ENCODE results near the gene ARMC12. TPM values are rescaled to one million over a fixed set of nuclear protein-coding genes. Genes with fewer than 3 reads are reported as not detected.

Gene ARMC12
- total and polyA plus RNA-seq, 2 donors (not counting 3 experiments of a cell fraction or from before 2014, with no cell fraction given) = 0.91 to 1.9 TPM

- CTCF ChIA-PET = interaction anchor here (0.6 to 1.6 kb wide), 5 partner anchors 10 to 27 kb away, joined by 3 to 6 read pairs (median 4); no protein-coding TSS in a partner anchor
- no peak overlapping the region for H3K27ac ChIP-seq (ENCODE audit: insufficient read depth, low read depth, low read length)
- no peaks in the 10 kb centered on the region for H3K27me3 ChIP-seq (ENCODE audit: control insufficient read depth in 2 of 2, insufficient read depth in 2 of 2, low read length in 2 of 2)
- no peaks in the 10 kb centered on the region for H3K79me2 ChIP-seq (ENCODE audit: control insufficient read depth, insufficient read depth, low read length)
- H3K36me3 ChIP-seq (ENCODE audit: control insufficient read depth in 2 of 2, extremely low read depth in 1 of 2, insufficient read depth in 2 of 2, low read length in 2 of 2) = no peaks in the 10 kb centered on the region
- H3K4me3 ChIP-seq (replicated peaks in 1 of 3; ENCODE audit: insufficient read depth in 1 of 3, low read depth in 1 of 3, low read length in 3 of 3) = no peak overlapping the region
- H4K20me1 ChIP-seq (replicated peaks; ENCODE audit: control insufficient read depth, extremely low read depth, insufficient read depth, low read length) = no peaks in the 10 kb centered on the region
- BruUV-seq (replicated peaks) = no TSS peak
- dilution Hi-C loops (cut with MboI; ENCODE audit: extremely low pct_ligation_motif_present, low sequenced_read_pairs) = no loop called here
- POLR2A ChIA-PET = no interaction called here
- peaks cover 3% of the 10 kb centered on the region for H3K4me1 ChIP-seq (ENCODE audit: control insufficient read depth, extremely low read depth, insufficient read depth, low read length)
- no peaks in the 10 kb centered on the region for H3K9me3 ChIP-seq (replicated peaks; ENCODE audit: control insufficient read depth, insufficient read depth, low read length)
- intact Hi-C loops (cut with micrococcal nuclease) = no loop called here
- no peak for FAIRE-seq
- no peak for TF ChIP-seq JUN (IDR thresholded peaks at IDR 0.05; ENCODE audit: borderline replicate concordance, insufficient read depth, insufficient read length, low read depth)
- TF ChIP-seq, protein P1, sequence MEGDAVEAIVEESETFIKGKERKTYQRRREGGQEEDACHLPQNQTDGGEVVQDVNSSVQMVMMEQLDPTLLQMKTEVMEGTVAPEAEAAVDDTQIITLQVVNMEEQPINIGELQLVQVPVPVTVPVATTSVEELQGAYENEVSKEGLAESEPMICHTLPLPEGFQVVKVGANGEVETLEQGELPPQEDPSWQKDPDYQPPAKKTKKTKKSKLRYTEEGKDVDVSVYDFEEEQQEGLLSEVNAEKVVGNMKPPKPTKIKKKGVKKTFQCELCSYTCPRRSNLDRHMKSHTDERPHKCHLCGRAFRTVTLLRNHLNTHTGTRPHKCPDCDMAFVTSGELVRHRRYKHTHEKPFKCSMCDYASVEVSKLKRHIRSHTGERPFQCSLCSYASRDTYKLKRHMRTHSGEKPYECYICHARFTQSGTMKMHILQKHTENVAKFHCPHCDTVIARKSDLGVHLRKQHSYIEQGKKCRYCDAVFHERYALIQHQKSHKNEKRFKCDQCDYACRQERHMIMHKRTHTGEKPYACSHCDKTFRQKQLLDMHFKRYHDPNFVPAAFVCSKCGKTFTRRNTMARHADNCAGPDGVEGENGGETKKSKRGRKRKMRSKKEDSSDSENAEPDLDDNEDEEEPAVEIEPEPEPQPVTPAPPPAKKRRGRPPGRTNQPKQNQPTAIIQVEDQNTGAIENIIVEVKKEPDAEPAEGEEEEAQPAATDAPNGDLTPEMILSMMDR (IDR thresholded peaks at IDR 0.05; ENCODE audit: extremely low read depth in 1 of 2, insufficient read depth in 1 of 2, low read depth in 1 of 2, low read length in 2 of 2) = no peak
- no peak for TF ChIP-seq EZH2 (IDR thresholded peaks at IDR 0.05; ENCODE audit: borderline replicate concordance, low read depth, low read length, severe bottlenecking)
- no peak for TF ChIP-seq POLR2AphosphoS5 (IDR thresholded peaks at IDR 0.05; ENCODE audit: insufficient read depth, low read depth, low read length)
- no peak for TF ChIP-seq POLR2A (IDR thresholded peaks at IDR 0.05; ENCODE audit: low read depth, low read length)
- TF ChIP-seq MYC (IDR thresholded peaks at IDR 0.05; ENCODE audit: low read depth, low read length) = no peak
- no peak for TF ChIP-seq GATA2 (IDR thresholded peaks at IDR 0.05; ENCODE audit: insufficient read depth, insufficient read length, low read depth, low read length)
- no peak for TF ChIP-seq FOS (IDR thresholded peaks at IDR 0.05; ENCODE audit: borderline replicate concordance, insufficient read depth, low read length)
- TF ChIP-seq, protein P2, sequence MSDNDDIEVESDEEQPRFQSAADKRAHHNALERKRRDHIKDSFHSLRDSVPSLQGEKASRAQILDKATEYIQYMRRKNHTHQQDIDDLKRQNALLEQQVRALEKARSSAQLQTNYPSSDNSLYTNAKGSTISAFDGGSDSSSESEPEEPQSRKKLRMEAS (IDR thresholded peaks at IDR 0.05; ENCODE audit: insufficient read depth, insufficient read length) = no peak
- H3K9ac ChIP-seq (replicated peaks; ENCODE audit: extremely low read depth, insufficient read depth, low read length) = no peak overlapping the region
- no peaks in the 10 kb centered on the region for H3K9me1 ChIP-seq (replicated peaks; ENCODE audit: control insufficient read depth, extremely low read depth, insufficient read depth, low read length)
- DNase-seq (ENCODE audit: low read depth, low spot score) = no peak
- no peak overlapping the region for H2AFZ ChIP-seq (ENCODE audit: low read depth, low read length)
- no peak overlapping the region for H3K4me2 ChIP-seq (ENCODE audit: insufficient read depth, low read length)
Observed at GRCh38 chr6:35710241-35710847, 26.5 kb upstream of the ARMC12 start.

All from endothelial cell of umbilical vein (primary cell).